Renal pelvis (tissue), 4 donors: Measurements from ENCODE around the gene ZFAND2A. TPM values are rescaled to one million over a fixed set of nuclear protein-coding genes. Genes with fewer than 3 reads are reported as not detected.

Experiments
- DNase-seq: peaks from one replicate; pipeline ENCODE4 v3.0.0-alpha.2; 2013
- polyA plus RNA-seq, 3 donors: library from polyadenylated mRNA; unstranded; fragments of 120-200 nt; gene quantifications; one replicate each; pipeline ENCODE4 v1.2.1, GENCODE V29; 2013; ENCODE audit not compliant: insufficient read length in 3 of 3

ZFAND2A gene
- polyA plus RNA-seq, 3 donors = 19.7 to 24.1 (median 22.2) TPM

- DNase-seq = no peak
Measured at GRCh38 chr7:1111156-1111555, 48.8 kb downstream of the ZFAND2A start.

- DNase-seq = no peak
Measured at GRCh38 chr7:1110358-1110757, 49.6 kb downstream of the ZFAND2A start.

GRCh38 chr7:1109581-1110310 lies 50.2 kb downstream of the ZFAND2A start:
- DNase-seq = no peak

- no peak for DNase-seq
Measured at GRCh38 chr7:1108264-1108920, 51.6 kb downstream of the ZFAND2A start.

- DNase-seq = no peak
Measured at GRCh38 chr7:1106793-1107421, 53.1 kb downstream of the ZFAND2A start.

- no peak for DNase-seq
Measured at GRCh38 chr7:1106063-1106792, 53.8 kb downstream of the ZFAND2A start.

GRCh38 chr7:1105189-1105588 lies 54.8 kb downstream of the ZFAND2A start:
- DNase-seq = no peak

- no peak for DNase-seq
Measured at GRCh38 chr7:1104516-1105179, 55.3 kb downstream of the ZFAND2A start.

GRCh38 chr7:1103789-1104515 lies 56.0 kb downstream of the ZFAND2A start:
- no peak for DNase-seq

- DNase-seq = no peak
Measured at GRCh38 chr7:1103009-1103788, 56.8 kb downstream of the ZFAND2A start.

Other genes starting within 250 kb of the ZFAND2A start
- gene ADAP1, start 205.5 kb downstream of the ZFAND2A start, polyA plus RNA-seq = 10 to 100 TPM; 13.6 to 22.9 (median 17.3) TPM
- gene COX19, start 184.6 kb downstream of the ZFAND2A start, polyA plus RNA-seq = 10 to 100 TPM; 10.5 to 17.3 (median 16.3) TPM
- gene CYP2W1, start 177.0 kb downstream of the ZFAND2A start, polyA plus RNA-seq = 1 to 10 TPM; 3.3 to 4.3 (median 3.3) TPM
- gene GPR146, start 115.7 kb downstream of the ZFAND2A start, polyA plus RNA-seq = 1 to 10 TPM; 3.7 to 4.8 (median 4.7) TPM
- 1 to 10 TPM; 6.5 to 6.9 (median 6.7) TPM for gene GPER1, start 72.1 kb downstream of the ZFAND2A start, polyA plus RNA-seq
- gene UNCX, start 72.7 kb upstream of the ZFAND2A start, polyA plus RNA-seq = 10 to 100 TPM in 2 of 3 donors, 1 to 10 TPM in 1; 7.5 to 15.0 (median 13.5) TPM